HG03378 (cell line): ENCODE data around the gene BCL11A.

ENCODE experiments used
- ATAC-seq: cut with Tn5 transposase; IDR thresholded peaks from one replicate; pipeline ENCODE4 v1.9.1; 2021; ENCODE audit warnings: mild to moderate bottlenecking, moderate library complexity; ENCODE audit not compliant: unreplicated experiment

Gene BCL11A

DNA sequence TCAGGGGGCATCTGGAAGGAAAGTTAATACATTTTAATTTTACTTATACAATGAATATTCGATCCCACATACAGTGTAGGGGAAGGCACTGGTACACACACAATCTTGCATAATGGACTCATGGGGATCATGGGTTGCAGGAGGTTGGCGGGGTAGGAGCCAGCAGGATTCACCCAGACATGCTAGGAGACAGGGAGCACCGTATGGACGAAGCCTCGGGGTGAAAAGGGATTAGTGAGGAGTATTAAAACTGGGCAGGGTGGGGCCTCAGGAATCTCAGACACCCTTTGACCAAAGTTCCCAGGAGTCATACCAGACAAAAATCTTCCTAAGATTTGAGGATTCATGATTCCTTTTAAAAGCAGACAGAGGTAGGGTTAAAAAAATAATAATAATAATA, 140.8 kb downstream of the BCL11A start:
- ATAC-seq = no peak

DNA sequence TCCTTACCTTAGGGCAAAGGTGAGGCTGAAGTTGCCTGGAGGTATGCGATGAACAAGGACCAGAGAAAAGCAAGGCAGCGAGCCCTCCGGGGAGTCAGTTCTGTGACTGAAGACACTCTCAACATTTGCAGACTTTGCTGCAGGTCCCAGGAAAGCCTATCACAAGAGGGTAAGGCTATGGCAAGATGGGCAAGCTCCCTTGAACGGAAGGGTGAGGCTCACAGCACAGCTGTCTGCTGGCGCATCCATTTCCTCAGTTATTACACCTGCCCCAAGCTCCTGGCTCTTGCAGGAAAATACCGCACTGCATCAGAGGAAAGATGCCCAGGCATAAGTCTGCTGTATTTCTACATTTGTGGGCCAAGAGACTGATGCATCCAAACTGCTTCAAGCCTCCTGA, 141.4 kb downstream of the BCL11A start:
- ATAC-seq = no peak

DNA sequence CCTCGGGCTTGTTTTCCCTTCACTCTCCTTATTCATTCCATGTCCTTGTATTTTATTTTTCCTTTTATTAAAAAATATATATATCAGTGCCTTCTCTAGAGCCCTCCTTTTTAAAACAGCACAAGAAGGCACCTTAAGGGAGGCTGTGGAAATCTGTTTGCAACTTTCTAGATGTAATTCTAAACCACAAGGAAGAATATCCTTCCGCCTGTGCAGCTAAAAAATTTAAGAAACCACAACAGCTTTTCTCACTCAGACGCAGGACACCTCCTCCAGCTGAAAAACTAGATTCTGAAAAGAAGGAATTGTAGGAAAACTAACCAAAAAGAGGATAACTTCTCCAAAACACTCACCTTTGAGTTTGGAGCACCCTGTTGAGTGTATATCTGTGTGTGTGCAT, 142.2 kb downstream of the BCL11A start:
- no peak for ATAC-seq

DNA sequence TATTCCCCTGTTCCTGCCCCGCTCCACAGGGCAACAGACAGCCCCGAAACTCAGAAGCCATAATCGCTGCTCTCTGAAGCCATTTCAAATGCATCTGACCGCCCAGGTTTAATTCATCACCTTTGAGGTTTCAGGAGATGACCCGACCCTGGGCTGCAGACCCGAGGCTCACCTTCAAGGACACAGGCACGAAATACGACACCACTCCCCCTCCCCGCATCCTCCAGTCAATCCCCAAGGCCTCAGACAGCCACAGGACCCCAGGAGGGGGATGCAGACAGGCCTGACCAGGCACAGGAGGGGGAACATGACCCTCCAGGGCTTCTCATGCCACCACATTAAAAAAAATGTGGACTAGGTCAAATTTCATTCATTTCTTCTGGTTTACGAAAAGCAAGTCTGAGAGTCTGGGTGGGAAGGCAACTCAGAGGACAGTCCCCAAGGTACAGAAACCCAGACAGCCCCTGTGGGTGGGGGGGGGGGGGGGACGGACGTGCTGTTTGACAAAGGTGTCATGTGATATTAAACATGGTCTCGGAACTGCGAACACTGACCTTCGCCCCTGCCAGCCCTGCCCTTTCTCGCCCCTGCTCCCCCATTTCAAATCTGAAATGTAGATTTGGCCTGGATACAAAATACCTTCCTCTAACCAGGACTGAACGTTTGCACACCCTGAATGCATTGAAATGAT, 142.9 kb downstream of the BCL11A start:
- no peak for ATAC-seq

DNA sequence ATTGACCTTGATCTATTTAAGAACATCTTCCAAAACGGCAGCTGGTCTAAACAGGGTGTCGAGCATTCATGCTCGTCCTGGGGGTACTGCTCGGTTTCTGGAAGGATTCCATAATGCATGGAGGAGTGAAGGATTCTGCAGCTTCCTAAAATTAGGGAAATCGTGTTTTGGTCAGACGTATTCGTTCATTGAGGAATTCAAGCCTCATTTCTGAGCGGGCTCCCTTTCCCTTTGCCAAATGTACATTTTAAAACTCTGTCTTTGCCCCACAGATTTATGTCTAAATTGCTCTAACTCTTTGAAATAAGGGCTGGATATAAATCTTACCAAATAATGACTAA, 144.0 kb downstream of the BCL11A start:
- ATAC-seq = no peak

DNA sequence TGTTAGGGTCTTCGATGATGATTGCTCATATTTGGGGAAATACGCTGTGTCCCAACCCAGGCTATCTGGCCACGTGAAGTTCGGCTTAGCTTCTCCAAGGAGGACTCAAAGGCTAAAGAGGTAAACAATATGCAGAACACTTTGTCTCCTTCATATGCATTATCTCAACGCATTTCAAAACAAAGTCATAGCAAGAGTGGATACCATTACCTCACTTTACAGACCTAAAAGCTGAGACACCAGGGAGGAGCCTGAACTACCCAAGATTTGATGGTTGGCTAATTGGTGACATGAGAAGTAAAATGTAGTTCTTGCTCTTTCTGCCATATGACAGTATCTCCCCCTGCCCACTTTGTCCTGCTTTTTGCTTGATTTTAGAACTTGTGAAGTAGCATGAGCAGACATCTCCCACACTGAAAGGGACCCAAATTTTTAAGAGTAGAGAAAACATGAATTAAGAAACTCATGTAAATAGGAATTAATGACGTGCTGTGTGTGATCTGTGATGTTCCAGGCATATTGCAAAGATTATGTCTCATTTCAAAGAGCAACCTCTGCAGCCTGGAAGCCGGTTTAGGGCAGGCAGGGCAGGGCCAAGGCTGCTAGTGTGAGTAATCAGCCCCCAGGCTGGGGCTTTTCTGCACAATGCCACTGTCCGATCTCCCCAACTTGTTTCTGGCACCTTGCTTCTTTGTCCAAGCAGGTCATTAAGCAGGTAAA, 144.5 kb downstream of the BCL11A start:
- ATAC-seq = no peak

DNA sequence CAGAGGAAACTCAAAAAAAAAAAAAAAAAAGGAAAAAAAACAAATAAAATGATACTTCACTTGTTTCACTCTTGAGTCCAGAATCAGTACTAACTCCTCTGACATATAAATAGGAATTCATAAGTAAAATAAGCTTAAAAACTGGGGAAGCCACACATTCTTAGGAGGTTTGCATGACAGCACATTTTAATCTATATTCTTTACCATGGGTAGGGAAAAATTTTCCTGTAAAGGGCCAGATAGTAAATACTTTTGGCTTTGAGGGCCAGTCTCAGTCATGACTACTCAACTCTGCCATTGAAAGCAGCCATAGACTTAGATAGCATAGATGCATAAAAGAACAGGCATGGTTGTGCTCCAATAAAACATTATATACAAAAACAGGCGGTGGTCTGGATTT, 145.2 kb downstream of the BCL11A start:
- no peak for ATAC-seq

DNA sequence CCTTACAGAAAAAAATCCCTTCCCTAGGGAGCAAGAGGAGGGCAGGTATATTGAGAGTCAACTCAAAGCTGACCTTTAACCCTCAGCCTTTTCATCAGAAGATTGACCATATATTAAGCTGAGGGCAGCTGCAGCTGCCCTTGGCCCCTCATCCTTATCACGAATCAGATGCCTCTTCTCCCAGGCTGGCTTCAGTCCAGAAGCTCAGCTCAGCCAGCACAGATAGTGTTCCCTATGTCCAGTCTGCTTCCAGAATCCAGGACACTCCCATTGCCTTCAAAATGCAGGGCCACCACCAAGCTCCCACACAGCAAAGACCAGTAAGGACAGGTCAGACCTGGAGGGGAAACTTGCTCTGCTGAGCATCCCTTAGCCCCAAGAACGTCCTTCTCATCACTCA, 146.1 kb downstream of the BCL11A start:
- ATAC-seq = no peak

DNA sequence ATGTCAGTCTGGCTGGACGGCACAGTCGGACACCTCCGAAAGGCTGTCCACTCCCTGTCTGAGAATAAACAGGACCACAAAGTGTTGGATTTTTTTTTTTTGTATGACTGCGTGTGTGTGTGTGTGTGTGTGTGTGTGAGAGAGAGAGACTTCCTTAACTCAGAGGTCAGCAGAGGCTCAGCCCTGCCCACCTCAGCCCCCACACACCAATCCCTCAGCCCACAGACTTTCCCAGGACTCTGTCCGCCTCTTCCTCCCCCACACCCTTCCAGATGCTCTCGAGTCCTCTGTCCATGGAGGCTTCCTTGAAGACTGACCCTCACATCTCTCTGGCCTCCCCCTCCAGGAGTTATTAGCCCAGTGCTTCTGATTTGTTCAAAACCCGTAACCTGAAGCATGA, 147.3 kb downstream of the BCL11A start:
- no peak for ATAC-seq

DNA sequence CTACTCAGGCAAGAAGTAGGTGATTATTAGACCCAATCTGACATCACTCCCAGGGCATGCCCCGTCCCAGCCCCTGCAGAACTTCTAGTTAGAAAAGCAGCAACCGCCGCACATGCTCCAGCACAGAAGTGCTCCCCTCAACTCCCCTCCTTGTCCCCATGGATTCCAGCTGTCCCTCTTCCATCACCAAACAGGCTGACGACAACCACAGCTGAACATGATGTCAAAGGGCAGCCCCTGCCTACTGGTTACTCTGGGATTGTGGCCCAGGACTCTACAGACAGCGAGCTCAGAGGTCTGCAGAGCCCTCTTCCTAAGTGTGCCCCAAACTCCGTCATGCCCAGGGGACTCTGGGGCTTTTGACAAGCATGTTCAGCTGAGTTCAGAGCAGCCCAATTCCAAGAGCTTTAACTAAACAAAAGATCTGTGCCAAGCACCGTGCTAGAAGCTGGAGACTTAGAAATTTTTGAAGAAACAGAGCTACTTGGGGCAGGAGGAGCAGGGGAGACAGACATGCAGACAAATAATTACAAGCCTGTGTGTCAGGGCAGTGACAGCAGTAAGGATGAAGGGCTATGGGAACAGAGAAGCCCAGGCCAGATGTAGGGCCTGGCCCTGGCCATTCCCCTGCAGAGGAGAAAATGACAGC, 148.1 kb downstream of the BCL11A start:
- no peak for ATAC-seq
